AG08396 (cell line): Measurements from ENCODE around the gene JUNB.
A peak's percentile ranks its signal among the peaks of the same experiment; 100 is the strongest.
"Not testable (repeated sequence)": the region's sequence is repeated elsewhere in the genome, so short reads cannot be mapped to it uniquely, and the experiment has no call there.

Experiments used
- DNase-seq: peaks from one replicate; pipeline ENCODE4 v3.0.0; 2012; ENCODE audit warnings: low spot score, mixed read lengths

JUNB gene

GRCh38 chr19:12804051-12804450 is 12.8 kb downstream of the JUNB start:
- DNase-seq = no peak

- DNase-seq = peak; percentile 98
Observed at GRCh38 chr19:12806242-12807081, 15.2 kb downstream of the JUNB start, which contains the start of gene RNASEH2A. Gene RNASEH2A (plus strand): TSS chr19:12806584. CDS start chr19:12806674, 90 bp downstream.

- DNase-seq = no peak
Observed at GRCh38 chr19:12815088-12815487, 23.8 kb downstream of the JUNB start.

GRCh38 chr19:12817188-12817587 is 25.9 kb downstream of the JUNB start:
- not testable (repeated sequence) for DNase-seq

- not testable (repeated sequence) for DNase-seq
Observed at GRCh38 chr19:12817810-12818209, 26.5 kb downstream of the JUNB start.

- DNase-seq = no peak
Observed at GRCh38 chr19:12821761-12822160, 30.5 kb downstream of the JUNB start.

GRCh38 chr19:12825254-12826131 is 34.2 kb downstream of the JUNB start:
- peak; percentile 65 for DNase-seq

- peak; percentile 40 for DNase-seq
Observed at GRCh38 chr19:12828494-12828893, 37.2 kb downstream of the JUNB start.

- DNase-seq = no peak
Observed at GRCh38 chr19:12833418-12833737, 42.1 kb downstream of the JUNB start.

GRCh38 chr19:12833738-12834565 is 42.7 kb downstream of the JUNB start:
- DNase-seq = peak; percentile 70

GRCh38 chr19:12834566-12834943 is 43.3 kb downstream of the JUNB start, which contains the start of gene RTBDN:
Gene RTBDN (minus strand): TSS chr19:12834579. CDS start chr19:12829979, 4,600 bp downstream.
- DNase-seq = no peak

- peak; percentile 63 for DNase-seq
Observed at GRCh38 chr19:12834976-12835757, 43.9 kb downstream of the JUNB start.

GRCh38 chr19:12836529-12836863 is 45.2 kb downstream of the JUNB start:
- no peak for DNase-seq

GRCh38 chr19:12837225-12837624 is 45.9 kb downstream of the JUNB start:
- DNase-seq = no peak

- DNase-seq = peak; percentile 88
Observed at GRCh38 chr19:12838182-12838885, 47.0 kb downstream of the JUNB start, which contains the start of gene MAST1. Gene MAST1 (plus strand): TSS chr19:12838515. CDS start chr19:12838573, 58 bp downstream.

GRCh38 chr19:12838886-12839756 is 47.8 kb downstream of the JUNB start:
- no peak for DNase-seq

GRCh38 chr19:12840091-12841079 is 49.1 kb downstream of the JUNB start:
- DNase-seq = peak; percentile 81

GRCh38 chr19:12841094-12841493 is 49.8 kb downstream of the JUNB start:
- no peak for DNase-seq
